ENCODE data around the gene TLCD3B. TPM values are rescaled to one million over a fixed set of nuclear protein-coding genes. Genes with fewer than 3 reads are reported as not detected.

Gene TLCD3B
- total and polyA plus RNA-seq, 2 of the 4 experiments (the other 2 are of a cell fraction) = 0.19 TPM; not detected in 1

- Histone ChIP-seq H3K27me3 (ENCODE audit: control insufficient read depth, insufficient read depth, low read length) (peaks cover 64% of the 10 kb centered on the region), H3K9me1 (ENCODE audit: insufficient read depth, low read length) (no peaks in the 10 kb centered on the region), H3K23ac (ENCODE audit: low read depth, low read length) (no peak overlapping the region), H3K14ac (replicated peaks; ENCODE audit: low read depth, low read length) (no peak overlapping the region), H3K4ac (ENCODE audit: low read depth, low read length) (no peak overlapping the region), H3K18ac (ENCODE audit: low read depth, low read length) (no peak overlapping the region), H4K91ac (ENCODE audit: insufficient read depth, low read depth, low read length) (no peak overlapping the region), H3K4me2 (ENCODE audit: low read depth, low read length) (no peak overlapping the region), H2BK5ac (ENCODE audit: low read depth, low read length, poor library complexity, severe bottlenecking) (no peak overlapping the region), H4K5ac (ENCODE audit: low read depth, low read length) (no peak overlapping the region), H4K20me1 (ENCODE audit: insufficient read depth, low read length) (peaks cover 9% of the 10 kb centered on the region; the same call in 1 of the 2 replicates), H3K4me1 (ENCODE audit: control insufficient read depth, insufficient read depth, low read length) (no peaks in the 10 kb centered on the region), H3K79me1 (ENCODE audit: low read depth in 1 of 2, low read length in 2 of 2) (no peaks in the 10 kb centered on the region), H3K9ac (ENCODE audit: low read depth, low read length) (no peak overlapping the region), H3K36me3 (ENCODE audit: control insufficient read depth, insufficient read depth, low read length) (no peaks in the 10 kb centered on the region), H2BK20ac (ENCODE audit: low read depth, low read length) (no peak overlapping the region), H2AFZ (replicated peaks; ENCODE audit: low read length, poor library complexity) (peak overlapping the region; percentile 43), H2AK5ac (ENCODE audit: low read depth, low read length) (no peak overlapping the region), H2BK15ac (ENCODE audit: low read depth, low read length) (no peak overlapping the region), H4K8ac (ENCODE audit: low read depth in 2 of 2, low read length in 2 of 2) (no peak overlapping the region), H3K4me3 (ENCODE audit: insufficient read depth, low read depth, low read length) (no peak overlapping the region), H3K56ac (ENCODE audit: extremely low read depth, insufficient read depth, low read length) (no peak overlapping the region), H2AK9ac (replicated peaks; ENCODE audit: low read depth, low read length, poor library complexity) (no peak overlapping the region), H2BK120ac (ENCODE audit: low read depth, low read length) (no peak overlapping the region), H3K9me3 (ENCODE audit: control insufficient read depth, insufficient read depth, low read length) (no peaks in the 10 kb centered on the region), H3K27ac (ENCODE audit: insufficient read depth, low read length) (no peak overlapping the region)
- dilution Hi-C loops (cut with HindIII; ENCODE audit: low sequenced_read_pairs, unreplicated experiment) = no loop called here
- CTCF ChIA-PET = no interaction called here
- ATAC-seq (ENCODE audit: low read depth) (no peak), DNase-seq (no peak)
- in situ Hi-C loops (cut with MboI; ENCODE audit: low sequenced_read_pairs) = no loop called here
- intact Hi-C loops (cut with micrococcal nuclease) = no loop called here
- POLR2A ChIA-PET (ENCODE audit: unreplicated experiment) = no interaction called here
- no TSS peak for BruUV-seq (replicated peaks)
- WGBS, 2 experiments (ENCODE audit: extremely low coverage in 2 of 2, insufficient read length in 1 of 2) = 25% methylated on average over 6 of the region's 23 CpGs; no CpG with 5 or more reads in 1 of the 2 experiments
- TF ChIP-seq SMC3 (IDR thresholded peaks at IDR 0.05; ENCODE audit: low read depth, low read length) = no peak
- no peak for TF ChIP-seq MAZ (IDR thresholded peaks at IDR 0.05; ENCODE audit: borderline replicate concordance, low read depth, low read length)
- TF ChIP-seq MAFK (IDR thresholded peaks at IDR 0.05; ENCODE audit: low read depth, low read length) = no peak
- TF ChIP-seq, protein P1, sequence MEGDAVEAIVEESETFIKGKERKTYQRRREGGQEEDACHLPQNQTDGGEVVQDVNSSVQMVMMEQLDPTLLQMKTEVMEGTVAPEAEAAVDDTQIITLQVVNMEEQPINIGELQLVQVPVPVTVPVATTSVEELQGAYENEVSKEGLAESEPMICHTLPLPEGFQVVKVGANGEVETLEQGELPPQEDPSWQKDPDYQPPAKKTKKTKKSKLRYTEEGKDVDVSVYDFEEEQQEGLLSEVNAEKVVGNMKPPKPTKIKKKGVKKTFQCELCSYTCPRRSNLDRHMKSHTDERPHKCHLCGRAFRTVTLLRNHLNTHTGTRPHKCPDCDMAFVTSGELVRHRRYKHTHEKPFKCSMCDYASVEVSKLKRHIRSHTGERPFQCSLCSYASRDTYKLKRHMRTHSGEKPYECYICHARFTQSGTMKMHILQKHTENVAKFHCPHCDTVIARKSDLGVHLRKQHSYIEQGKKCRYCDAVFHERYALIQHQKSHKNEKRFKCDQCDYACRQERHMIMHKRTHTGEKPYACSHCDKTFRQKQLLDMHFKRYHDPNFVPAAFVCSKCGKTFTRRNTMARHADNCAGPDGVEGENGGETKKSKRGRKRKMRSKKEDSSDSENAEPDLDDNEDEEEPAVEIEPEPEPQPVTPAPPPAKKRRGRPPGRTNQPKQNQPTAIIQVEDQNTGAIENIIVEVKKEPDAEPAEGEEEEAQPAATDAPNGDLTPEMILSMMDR (conservative IDR thresholded peaks at IDR 0.05; ENCODE audit: low read depth, low read length) = no peak
- TF ChIP-seq BHLHE40 (IDR thresholded peaks at IDR 0.05; ENCODE audit: low read depth, low read length) = no peak
- no peak for TF ChIP-seq POLR2A (IDR thresholded peaks at IDR 0.05; ENCODE audit: low read depth, low read length)
- TF ChIP-seq NFE2L2 (IDR thresholded peaks at IDR 0.05; ENCODE audit: low read depth, low read length) = no peak
- TF ChIP-seq MXI1 (IDR thresholded peaks at IDR 0.05; ENCODE audit: borderline replicate concordance, low read depth, low read length) = no peak
- no peak for TF ChIP-seq RFX5 (IDR thresholded peaks at IDR 0.05; ENCODE audit: low read depth, low read length)
Observed at GRCh38 chr16:30030011-30030685, 923 bp downstream of the TLCD3B start.
